ENCODE data around the gene NAALADL2. TPM values are rescaled to one million over a fixed set of nuclear protein-coding genes. Genes with fewer than 3 reads are reported as not detected.
"Not testable (repeated sequence)": the region's sequence is repeated elsewhere in the genome, so short reads cannot be mapped to it uniquely, and the experiment has no call there.

NAALADL2 gene
- total RNA-seq, 1 experiment from 2014 or later: 1.9 TPM

DNA sequence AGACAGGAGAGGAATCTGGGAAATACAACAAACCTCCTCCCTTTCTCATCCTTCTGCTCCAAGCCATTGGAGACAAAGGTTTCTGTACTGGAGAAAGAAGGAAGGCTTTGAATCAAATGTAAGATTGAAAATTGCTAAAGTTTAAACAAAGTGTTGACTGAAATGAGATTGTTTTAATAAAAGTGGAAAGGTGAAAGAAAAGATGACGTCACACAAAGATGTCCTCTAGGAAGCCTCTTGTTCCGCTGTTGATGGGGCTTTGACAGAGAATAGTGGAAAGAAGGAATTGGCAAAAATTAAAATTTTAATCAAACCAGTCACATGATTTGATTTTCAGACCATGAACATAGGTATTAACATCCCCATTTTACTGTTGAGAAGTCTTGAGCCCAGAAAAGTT is 967.6 kb downstream of the NAALADL2 start:
- intact Hi-C loops (cut with micrococcal nuclease): no loop called here
- BruUV-seq (replicated peaks): no TSS peak
- Histone ChIP-seq H3K27me3 (ENCODE audit: low read length) (no peaks in the 10 kb centered on the region), H4K20me1 (ENCODE audit: low read length) (no peaks in the 10 kb centered on the region), H3K9ac (ENCODE audit: low read length) (no peak overlapping the region), H3K9me3 (ENCODE audit: low read length) (no peaks in the 10 kb centered on the region), H2AFZ (ENCODE audit: low read length) (no peak overlapping the region), H3K79me2 (ENCODE audit: low read length) (no peaks in the 10 kb centered on the region), H3K36me3 (ENCODE audit: low read depth, low read length) (no peaks in the 10 kb centered on the region), H3K4me1 (ENCODE audit: insufficient read depth, low read length) (no peaks in the 10 kb centered on the region), H3K27ac (ENCODE audit: low read length) (no peak overlapping the region), H3K9me2 (replicated peaks; ENCODE audit: low read length) (no peaks in the 10 kb centered on the region), H3K4me3 (ENCODE audit: low read length) (no peak overlapping the region), H3F3A (ENCODE audit: low read length, unreplicated experiment) (no peaks in the 10 kb centered on the region), H3K4me2 (ENCODE audit: low read length) (no peak overlapping the region)
- ATAC-seq (no peak), DNase-seq (no peak)
- TF ChIP-seq EZH2phosphoT487 (IDR thresholded peaks at IDR 0.05; ENCODE audit: borderline replicate concordance, low read length): no peak
- TF ChIP-seq EZH2 (IDR thresholded peaks at IDR 0.05; ENCODE audit: low read length, unreplicated experiment): no peak
- TF ChIP-seq, protein P1, sequence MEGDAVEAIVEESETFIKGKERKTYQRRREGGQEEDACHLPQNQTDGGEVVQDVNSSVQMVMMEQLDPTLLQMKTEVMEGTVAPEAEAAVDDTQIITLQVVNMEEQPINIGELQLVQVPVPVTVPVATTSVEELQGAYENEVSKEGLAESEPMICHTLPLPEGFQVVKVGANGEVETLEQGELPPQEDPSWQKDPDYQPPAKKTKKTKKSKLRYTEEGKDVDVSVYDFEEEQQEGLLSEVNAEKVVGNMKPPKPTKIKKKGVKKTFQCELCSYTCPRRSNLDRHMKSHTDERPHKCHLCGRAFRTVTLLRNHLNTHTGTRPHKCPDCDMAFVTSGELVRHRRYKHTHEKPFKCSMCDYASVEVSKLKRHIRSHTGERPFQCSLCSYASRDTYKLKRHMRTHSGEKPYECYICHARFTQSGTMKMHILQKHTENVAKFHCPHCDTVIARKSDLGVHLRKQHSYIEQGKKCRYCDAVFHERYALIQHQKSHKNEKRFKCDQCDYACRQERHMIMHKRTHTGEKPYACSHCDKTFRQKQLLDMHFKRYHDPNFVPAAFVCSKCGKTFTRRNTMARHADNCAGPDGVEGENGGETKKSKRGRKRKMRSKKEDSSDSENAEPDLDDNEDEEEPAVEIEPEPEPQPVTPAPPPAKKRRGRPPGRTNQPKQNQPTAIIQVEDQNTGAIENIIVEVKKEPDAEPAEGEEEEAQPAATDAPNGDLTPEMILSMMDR (conservative IDR thresholded peaks at IDR 0.05; ENCODE audit: low read depth, low read length): no peak
- ChIA-PET POLR2A (ENCODE audit: unreplicated experiment) (no interaction called here), CTCF (no interaction called here)

- H3K36me3 ChIP-seq (ENCODE audit: low read depth, low read length); intact Hi-C loops (cut with micrococcal nuclease); ATAC-seq; H3F3A ChIP-seq (ENCODE audit: low read length, unreplicated experiment); H2AFZ ChIP-seq (ENCODE audit: low read length); H3K9ac ChIP-seq (ENCODE audit: low read length); BruUV-seq (replicated peaks); POLR2A ChIA-PET (ENCODE audit: unreplicated experiment); H4K20me1 ChIP-seq (ENCODE audit: low read length); H3K4me2 ChIP-seq (ENCODE audit: low read length); H3K79me2 ChIP-seq (ENCODE audit: low read length); H3K4me3 ChIP-seq (ENCODE audit: low read length); H3K9me2 ChIP-seq (replicated peaks; ENCODE audit: low read length); H3K4me1 ChIP-seq (ENCODE audit: insufficient read depth, low read length); H3K27ac ChIP-seq (ENCODE audit: low read length); DNase-seq; H3K27me3 ChIP-seq (ENCODE audit: low read length); H3K9me3 ChIP-seq (ENCODE audit: low read length); CTCF ChIA-PET: not testable (repeated sequence)
Observed at GRCh38 chr3:175829809-175830208, 970.7 kb downstream of the NAALADL2 start.

GRCh38 chr3:175835763-175836162 is 976.6 kb downstream of the NAALADL2 start:
- POLR2A ChIA-PET (ENCODE audit: unreplicated experiment); H3K4me3 ChIP-seq (ENCODE audit: low read length); H3K9ac ChIP-seq (ENCODE audit: low read length); H3K4me1 ChIP-seq (ENCODE audit: insufficient read depth, low read length); ATAC-seq; H3K9me2 ChIP-seq (replicated peaks; ENCODE audit: low read length); H3K79me2 ChIP-seq (ENCODE audit: low read length); H3K36me3 ChIP-seq (ENCODE audit: low read depth, low read length); H2AFZ ChIP-seq (ENCODE audit: low read length); BruUV-seq (replicated peaks); H4K20me1 ChIP-seq (ENCODE audit: low read length); intact Hi-C loops (cut with micrococcal nuclease); DNase-seq; H3K4me2 ChIP-seq (ENCODE audit: low read length); H3K27ac ChIP-seq (ENCODE audit: low read length); H3K9me3 ChIP-seq (ENCODE audit: low read length); CTCF ChIA-PET; H3F3A ChIP-seq (ENCODE audit: low read length, unreplicated experiment); H3K27me3 ChIP-seq (ENCODE audit: low read length): not testable (repeated sequence)

- POLR2A ChIA-PET (ENCODE audit: unreplicated experiment): no interaction called here
- CTCF ChIA-PET: no interaction called here
- ATAC-seq: no peak
Observed at GRCh38 chr3:175836617-175837016, 977.5 kb downstream of the NAALADL2 start.

More at GRCh38 chr3:175836617-175837016, 977.5 kb downstream of the NAALADL2 start:
- no peaks in the 10 kb centered on the region for H3F3A ChIP-seq (ENCODE audit: low read length, unreplicated experiment)
- H2AFZ ChIP-seq (ENCODE audit: low read length): no peak overlapping the region
- H3K4me3 ChIP-seq (ENCODE audit: low read length): no peak overlapping the region
- intact Hi-C loops (cut with micrococcal nuclease): no loop called here
- DNase-seq: no peak
- H4K20me1 ChIP-seq (ENCODE audit: low read length): no peaks in the 10 kb centered on the region
- H3K9me2 ChIP-seq (replicated peaks; ENCODE audit: low read length): no peaks in the 10 kb centered on the region
- H3K79me2 ChIP-seq (ENCODE audit: low read length): no peaks in the 10 kb centered on the region
- H3K9me3 ChIP-seq (ENCODE audit: low read length): no peaks in the 10 kb centered on the region
- no peaks in the 10 kb centered on the region for H3K27me3 ChIP-seq (ENCODE audit: low read length)
- H3K27ac ChIP-seq (ENCODE audit: low read length): no peak overlapping the region
- H3K4me2 ChIP-seq (ENCODE audit: low read length): no peak overlapping the region
- no peak overlapping the region for H3K9ac ChIP-seq (ENCODE audit: low read length)
- no peaks in the 10 kb centered on the region for H3K36me3 ChIP-seq (ENCODE audit: low read depth, low read length)
- BruUV-seq (replicated peaks): no TSS peak
- no peaks in the 10 kb centered on the region for H3K4me1 ChIP-seq (ENCODE audit: insufficient read depth, low read length)
- TF ChIP-seq, protein P1 (conservative IDR thresholded peaks at IDR 0.05; ENCODE audit: low read depth, low read length): no peak
- no peak for TF ChIP-seq EZH2phosphoT487 (IDR thresholded peaks at IDR 0.05; ENCODE audit: borderline replicate concordance, low read length)
- no peak for TF ChIP-seq EZH2 (IDR thresholded peaks at IDR 0.05; ENCODE audit: low read length, unreplicated experiment)
